Ovary (tissue), 9 donors: ENCODE results near the gene MFSD1. TPM values are rescaled to one million over a fixed set of nuclear protein-coding genes. Genes with fewer than 3 reads are reported as not detected.

ENCODE experiments used
- DNase-seq, 5 donors: peaks; one replicate each; pipeline ENCODE4 v3.0.0-alpha.2; 2019 to 2020
- H3K27ac ChIP-seq, 2 donors: fragments of 200-600 bp; one replicate each; pipeline versions ENCODE4 v1.5.1 to v1.8.0; 2019 to 2022
- H3K27me3 ChIP-seq: fragments of 200-600 bp; one replicate; pipeline ENCODE4 v1.8.0; 2022
- H3K36me3 ChIP-seq: fragments of 200-600 bp; sonication (generic); one replicate; pipeline ENCODE4 v1.5.1; 2019
- H3K4me1 ChIP-seq: one replicate; pipeline ENCODE4 v1.8.1; 2013; ENCODE audit warnings: mild to moderate bottlenecking, moderate library complexity; ENCODE audit not compliant: insufficient read depth
- H3K4me3 ChIP-seq: fragments of 200-600 bp; sonication (generic); one replicate; pipeline ENCODE4 v1.5.1; 2017
- H3K9me3 ChIP-seq, 2 donors: fragments of 200-600 bp in 1 of 2; sonication (generic) in 1 of 2; one replicate each; pipeline versions ENCODE4 v1.5.1 to v1.8.1; 2013 to 2019; ENCODE audit warnings: mild to moderate bottlenecking in 1 of 2, moderate library complexity in 1 of 2
- EP300 ChIP-seq: sonication (generic); formaldehyde crosslinking; IDR thresholded peaks from one replicate; pipeline ENCODE4 v1.6.1; 2017; ENCODE audit warnings: antibody characterized with exemption
- POLR2A ChIP-seq: fragments of 450-650 bp; IDR thresholded peaks from one replicate; pipeline ENCODE4 v1.6.1; 2017; ENCODE audit warnings: antibody characterized with exemption, mild to moderate bottlenecking, moderate library complexity
- WGBS, 3 donors: extraction: QIAGEN DNeasy Blood & Tissue Kit in 1 of 3; methylation state at CpG; one replicate each; pipeline versions ENCODE4 v1.1.5 to v1.1.7; 2013 to 2017; 5-methylcytosine and 5-hydroxymethylcytosine counted together
- intact Hi-C, 4 donors: fragments of 100-400 bp; cut with DNase I; formaldehyde crosslinking; loops; one replicate each; pipeline versions ENCODE4 v1.11.0 to v1.15.1; 2022 to 2023
- polyA plus RNA-seq, 2 donors: library from polyadenylated mRNA; stranded (reverse); fragments of 200-250 nt in 1 of 2; fragments of 350-450 nt in 1 of 2; fragmentation: Illumina TruSeq in 1 of 2; extraction: RNeasy Lipid Tissue Mini Kit (QIAGEN cat#74804) in 1 of 2; gene quantifications; one replicate each; pipeline ENCODE4 v1.2.3, GENCODE V29; 2013 to 2014
- total RNA-seq, 7 donors: library from RNA; depleted of rRNA in 2 of 7; stranded (reverse); fragments of >200 nt in 2 of 7; fragmentation: NEBNext Ultra II Directional in 3 of 7; extraction: Animal tissue kit (Norgen Biotek cat#: 25700) in 3 of 7; gene quantifications; one replicate each; pipeline versions ENCODE4 v1.1.0 to v1.2.4, GENCODE V29; 2016 to 2023
- TF ChIP-seq, protein P1 (sequence below), 3 donors: fragments of 450-650 bp in 2 of 3; fragments of 200-600 bp in 1 of 3; IDR thresholded peaks; one replicate each; pipeline versions ENCODE4 v1.5.1 to v1.8.0; 2016 to 2022; ENCODE audit warnings: antibody characterized with exemption in 3 of 3, mild to moderate bottlenecking in 1 of 3
- donor health status: DM: no; HTN: no; CAD: no; lungs with moderate emphysema.
- donor health status: DM: no; HTN: no; CAD: no.
- donor health status: Bipolar disorder and iron deficiency.
- donor health status: DM: yes; HTN: yes; CAD: no.
- donor health status: DM: no; HTN: no; CAD: no.
- donor health status: DM: yes; HTN: yes; CAD: no.

Gene MFSD1
- total and polyA plus RNA-seq, 9 donors: 27.1 to 63.8 (median 43.0) TPM

DNA sequence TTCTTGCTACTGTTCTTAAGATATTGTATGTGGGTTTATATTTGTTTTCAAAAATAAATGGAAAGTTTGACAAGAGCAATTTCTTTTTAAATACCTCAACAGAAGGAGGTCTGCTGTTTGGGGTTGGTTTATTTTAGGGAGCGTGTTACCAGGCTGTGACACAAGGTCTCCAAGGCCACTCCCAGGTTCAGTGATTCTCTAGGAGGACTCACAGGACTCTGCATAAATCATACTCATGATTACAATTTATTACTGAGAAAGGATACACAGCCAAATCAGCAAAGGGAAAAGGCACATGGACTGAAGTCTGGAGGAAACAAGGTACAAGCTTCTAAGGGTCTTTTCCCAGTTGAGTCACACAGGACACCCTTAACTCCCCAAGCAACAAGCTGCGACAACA, 18.8 kb upstream of the MFSD1 start:
- Histone ChIP-seq H3K36me3 (no peaks in the 10 kb centered on the region), H3K27me3 (no peaks in the 10 kb centered on the region), H3K9me3 (no peaks in the 10 kb centered on the region), H3K4me1 (peaks cover 2% of the 10 kb centered on the region), H3K27ac (no peak overlapping the region), H3K4me3 (no peak overlapping the region)
- TF ChIP-seq, protein P1, sequence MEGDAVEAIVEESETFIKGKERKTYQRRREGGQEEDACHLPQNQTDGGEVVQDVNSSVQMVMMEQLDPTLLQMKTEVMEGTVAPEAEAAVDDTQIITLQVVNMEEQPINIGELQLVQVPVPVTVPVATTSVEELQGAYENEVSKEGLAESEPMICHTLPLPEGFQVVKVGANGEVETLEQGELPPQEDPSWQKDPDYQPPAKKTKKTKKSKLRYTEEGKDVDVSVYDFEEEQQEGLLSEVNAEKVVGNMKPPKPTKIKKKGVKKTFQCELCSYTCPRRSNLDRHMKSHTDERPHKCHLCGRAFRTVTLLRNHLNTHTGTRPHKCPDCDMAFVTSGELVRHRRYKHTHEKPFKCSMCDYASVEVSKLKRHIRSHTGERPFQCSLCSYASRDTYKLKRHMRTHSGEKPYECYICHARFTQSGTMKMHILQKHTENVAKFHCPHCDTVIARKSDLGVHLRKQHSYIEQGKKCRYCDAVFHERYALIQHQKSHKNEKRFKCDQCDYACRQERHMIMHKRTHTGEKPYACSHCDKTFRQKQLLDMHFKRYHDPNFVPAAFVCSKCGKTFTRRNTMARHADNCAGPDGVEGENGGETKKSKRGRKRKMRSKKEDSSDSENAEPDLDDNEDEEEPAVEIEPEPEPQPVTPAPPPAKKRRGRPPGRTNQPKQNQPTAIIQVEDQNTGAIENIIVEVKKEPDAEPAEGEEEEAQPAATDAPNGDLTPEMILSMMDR (IDR thresholded peaks at IDR 0.05): no peak
- no peak for TF ChIP-seq EP300
- no peak for TF ChIP-seq POLR2A
- 75 to 93% (median 87%) methylated on average over 2 of the region's 2 CpGs for WGBS, 3 donors
- intact Hi-C loops: no loop called here
- DNase-seq: no peak

DNA sequence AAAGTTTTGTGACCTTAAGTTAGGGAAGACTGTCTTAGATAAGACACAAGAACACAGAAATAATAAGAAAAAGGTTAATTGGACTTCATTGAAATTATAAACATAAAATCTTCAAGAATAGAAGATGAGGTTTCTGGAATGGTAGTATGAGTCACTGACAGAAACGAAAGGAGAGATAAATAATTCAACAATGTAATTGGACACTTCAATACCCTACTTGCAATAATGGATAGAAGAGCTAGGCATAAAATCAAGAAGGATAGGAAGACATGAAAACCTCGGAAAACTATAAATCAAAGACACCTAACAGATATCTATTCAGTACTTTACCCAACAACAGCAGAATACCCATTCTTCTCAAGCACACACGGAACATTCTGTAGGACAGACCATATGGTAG, 15.9 kb upstream of the MFSD1 start:
- WGBS, 3 donors: 81 to 84% (median 84%) methylated on average over 3 of the region's 3 CpGs
- intact Hi-C loops: loop anchor here in 2 of 4 donors (5.0 kb wide), 2 partner anchors 54 to 59 kb away; partner anchors contain the start of gene RARRES1 (in 1 of the 2)
- H3K36me3 ChIP-seq: no peaks in the 10 kb centered on the region

DNA sequence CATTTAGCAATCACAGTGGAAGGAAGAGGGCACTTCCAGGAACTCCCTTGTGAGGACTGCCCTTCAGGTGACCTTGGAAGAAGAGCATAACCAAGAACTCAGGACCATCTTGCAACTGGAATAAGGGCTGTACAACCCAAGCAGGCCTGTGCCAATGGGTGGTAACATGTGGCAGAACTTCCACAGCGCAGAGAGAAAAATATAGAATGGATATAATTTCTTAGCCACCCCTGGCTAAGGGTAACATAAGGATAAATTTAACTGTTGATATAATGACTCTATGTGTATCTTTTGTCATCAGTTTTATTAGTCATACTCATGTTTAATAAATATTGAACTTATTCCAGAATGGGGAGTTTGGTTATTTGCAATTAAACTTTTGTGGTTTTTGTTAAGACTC, 13.4 kb upstream of the MFSD1 start:
- no peak overlapping the region for H3K4me3 ChIP-seq
- 95 to 98% (median 97%) methylated on average over 1 of the region's 1 CpG for WGBS, 3 donors
- no peak overlapping the region for H3K27ac ChIP-seq
- intact Hi-C loops: loop anchor here in 3 of 4 donors (2.0 to 5.0 kb wide), 3 partner anchors 56 to 61 kb away; partner anchors contain the start of gene RARRES1 (in 2 of the 3)
- H3K36me3 ChIP-seq: no peaks in the 10 kb centered on the region
- no peak for DNase-seq
- no peak for TF ChIP-seq POLR2A
- no peak for TF ChIP-seq EP300
- TF ChIP-seq, protein P1 (IDR thresholded peaks at IDR 0.05): no peak
- H3K9me3 ChIP-seq: no peaks in the 10 kb centered on the region
- H3K4me1 ChIP-seq: no peaks in the 10 kb centered on the region
- no peaks in the 10 kb centered on the region for H3K27me3 ChIP-seq

More for the DNA sequence above, 15.9 kb upstream of the MFSD1 start:
- H3K27me3 ChIP-seq: no peaks in the 10 kb centered on the region
- no peak overlapping the region for H3K4me3 ChIP-seq
- TF ChIP-seq POLR2A (no peak), EP300 (no peak)
- TF ChIP-seq, protein P1 (IDR thresholded peaks at IDR 0.05): no peak
- no peaks in the 10 kb centered on the region for H3K9me3 ChIP-seq
- no peak for DNase-seq
- peaks cover 2% of the 10 kb centered on the region for H3K4me1 ChIP-seq
- H3K27ac ChIP-seq: no peak overlapping the region

DNA sequence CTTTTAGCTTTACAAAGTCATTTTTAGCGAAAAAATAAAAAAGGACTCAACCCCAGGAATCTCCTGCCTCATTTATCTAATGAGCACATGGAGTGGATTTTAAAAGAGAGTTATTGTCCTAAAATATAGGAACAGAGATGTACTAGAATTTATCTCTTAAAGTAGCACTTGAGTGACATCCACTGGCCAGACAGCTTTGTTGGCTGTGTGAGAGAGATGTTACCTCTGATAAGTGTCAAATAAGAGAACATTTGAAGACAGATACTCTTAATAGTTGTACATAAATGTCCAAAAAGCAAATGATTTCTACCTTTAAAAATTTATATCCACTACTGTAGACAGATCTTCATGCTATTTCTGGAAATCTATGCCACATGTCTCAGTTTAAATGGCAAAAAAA, 12.3 kb upstream of the MFSD1 start:
- 77 to 92% (median 92%) methylated on average over 1 of the region's 1 CpG for WGBS, 3 donors
- Histone ChIP-seq H3K36me3 (no peaks in the 10 kb centered on the region), H3K27ac (no peak overlapping the region), H3K4me1 (no peaks in the 10 kb centered on the region), H3K27me3 (no peaks in the 10 kb centered on the region), H3K4me3 (no peak overlapping the region), H3K9me3 (no peaks in the 10 kb centered on the region)
- no peak for DNase-seq
- intact Hi-C loops: loop anchor here in 3 of 4 donors (2.0 to 5.0 kb wide), 3 partner anchors 57 to 62 kb away; partner anchors contain the start of gene RARRES1 (in 2 of the 3)
- TF ChIP-seq POLR2A: no peak
- TF ChIP-seq, protein P1 (IDR thresholded peaks at IDR 0.05): peak in 1 of 3 donors; percentile 25
